Mesothelial cell of epicardium (in vitro differentiated cells): Measurements from ENCODE around the gene FAM131B. TPM values are rescaled to one million over a fixed set of nuclear protein-coding genes. Genes with fewer than 3 reads are reported as not detected.

ENCODE experiments used
- DNase-seq, 2 experiments: peaks; one replicate each; pipeline ENCODE4 v3.0.0; 2021; ENCODE audit warnings: low spot score in 2 of 2; ENCODE audit not compliant: unreplicated experiment in 2 of 2
- H3K27ac Mint-ChIP-seq: 2 replicates; pipeline ENCODE4 v1.8.0; 2021; ENCODE audit warnings: mixed read lengths
- H3K27me3 Mint-ChIP-seq: 2 replicates; pipeline ENCODE4 v1.8.0; 2021; ENCODE audit warnings: low read depth, mixed read lengths
- H3K36me3 Mint-ChIP-seq: 2 replicates; pipeline ENCODE4 v1.8.0; 2021; ENCODE audit warnings: mixed read lengths
- H3K4me1 Mint-ChIP-seq: 2 replicates; pipeline ENCODE4 v1.8.0; 2021; ENCODE audit warnings: mixed read lengths
- H3K4me3 Mint-ChIP-seq: 2 replicates; pipeline ENCODE4 v1.8.0; 2021; ENCODE audit warnings: mild to moderate bottlenecking, moderate library complexity, mixed read lengths
- H3K9me3 Mint-ChIP-seq: 2 replicates; pipeline ENCODE4 v1.8.0; 2021; ENCODE audit warnings: mixed read lengths
- CTCF ChIP-seq: fragments of 200-600 bp; sonication (generic); IDR thresholded peaks from one replicate; pipeline ENCODE4 v1.5.0; 2021; ENCODE audit warnings: antibody characterized with exemption; ENCODE audit not compliant: unreplicated experiment
- total RNA-seq: library from RNA; stranded (reverse); gene quantifications from 3 replicates; pipeline ENCODE4 v1.2.1, GENCODE V29; 2021

FAM131B gene
- total RNA-seq, 1 donor from 2014 or later: 5.6 TPM

- Mint-ChIP-seq H3K9me3 (no peaks in the 10 kb centered on the region), H3K4me3 (no peak overlapping the region), H3K36me3 (peaks cover 10% of the 10 kb centered on the region), H3K4me1 (no peaks in the 10 kb centered on the region), H3K27ac (no peak overlapping the region), H3K27me3 (no peaks in the 10 kb centered on the region)
- DNase-seq: no peak
- no peak for TF ChIP-seq CTCF
Observed at GRCh38 chr7:143399151-143399550, 36.6 kb upstream of the FAM131B start.

GRCh38 chr7:143398616-143399015 lies 36.1 kb upstream of the FAM131B start:
- H3K4me1 Mint-ChIP-seq: peaks cover 3% of the 10 kb centered on the region
- H3K27me3 Mint-ChIP-seq: no peaks in the 10 kb centered on the region
- TF ChIP-seq CTCF: no peak
- H3K36me3 Mint-ChIP-seq: peaks cover 15% of the 10 kb centered on the region
- H3K4me3 Mint-ChIP-seq: no peak overlapping the region
- H3K27ac Mint-ChIP-seq: no peak overlapping the region
- no peaks in the 10 kb centered on the region for H3K9me3 Mint-ChIP-seq
- no peak for DNase-seq

- no peaks in the 10 kb centered on the region for H3K9me3 Mint-ChIP-seq
- no peak for TF ChIP-seq CTCF
- H3K27ac Mint-ChIP-seq: no peak overlapping the region
- H3K4me3 Mint-ChIP-seq: no peak overlapping the region
- peaks cover 20% of the 10 kb centered on the region for H3K36me3 Mint-ChIP-seq
- no peak for DNase-seq
- H3K27me3 Mint-ChIP-seq: no peaks in the 10 kb centered on the region
- peaks cover 6% of the 10 kb centered on the region for H3K4me1 Mint-ChIP-seq
Observed at GRCh38 chr7:143397710-143398530, 35.4 kb upstream of the FAM131B start.

GRCh38 chr7:143396625-143397556 lies 34.4 kb upstream of the FAM131B start:
- Mint-ChIP-seq H3K27me3 (no peaks in the 10 kb centered on the region), H3K36me3 (peaks cover 25% of the 10 kb centered on the region), H3K4me1 (peaks cover 14% of the 10 kb centered on the region), H3K27ac (no peak overlapping the region), H3K4me3 (no peak overlapping the region), H3K9me3 (no peaks in the 10 kb centered on the region)
- TF ChIP-seq CTCF: no peak
- DNase-seq: no peak

GRCh38 chr7:143396182-143396581 lies 33.7 kb upstream of the FAM131B start:
- no peaks in the 10 kb centered on the region for H3K27me3 Mint-ChIP-seq
- DNase-seq: no peak
- TF ChIP-seq CTCF: no peak
- H3K9me3 Mint-ChIP-seq: no peaks in the 10 kb centered on the region
- peaks cover 16% of the 10 kb centered on the region for H3K4me1 Mint-ChIP-seq
- no peak overlapping the region for H3K4me3 Mint-ChIP-seq
- no peak overlapping the region for H3K27ac Mint-ChIP-seq
- peaks cover 25% of the 10 kb centered on the region for H3K36me3 Mint-ChIP-seq
